SK-N-SH treated with all-trans-retinoic acid at 6 μM for 48 hours (cell line): ENCODE data around the gene SLC25A22.

Experiments
- ATAC-seq: fragments of 200-7000 bp; cut with Tn5 transposase; 3 replicates; pipeline ENCODE4 v1.9.1; 2020; ENCODE audit warnings: mild to moderate bottlenecking, moderate library complexity
- ARNTL ChIP-seq: fragments of 450-650 bp; formaldehyde crosslinking; IDR thresholded peaks from 2 replicates; pipeline ENCODE4 v1.5.0; 2020; ENCODE audit warnings: low read depth, mild to moderate bottlenecking, moderate library complexity, borderline replicate concordance
- CSRNP3 ChIP-seq: fragments of 250-450 bp; sonication (Bioruptor Pico); IDR thresholded peaks from 2 replicates; pipeline ENCODE4 v1.5.1; 2021; ENCODE audit warnings: mild to moderate bottlenecking, moderate library complexity
- ESRRG ChIP-seq: fragments of 250-450 bp; sonication (Bioruptor Pico); IDR thresholded peaks from 2 replicates; pipeline ENCODE4 v1.6.1; 2021; ENCODE audit warnings: mild to moderate bottlenecking
- GLIS3 ChIP-seq: fragments of 250-450 bp; sonication (Bioruptor Pico); IDR thresholded peaks from 2 replicates; pipeline ENCODE4 v1.5.0; 2020; ENCODE audit warnings: mild to moderate bottlenecking, moderate library complexity
- ISL1 ChIP-seq: fragments of 250-450 bp; sonication (Bioruptor Pico); IDR thresholded peaks from 2 replicates; pipeline ENCODE4 v2.1.2; 2022; ENCODE audit warnings: mild to moderate bottlenecking, moderate library complexity
- POU6F1 ChIP-seq: fragments of 250-450 bp; sonication (Bioruptor Pico); IDR thresholded peaks from 2 replicates; pipeline ENCODE4 v1.8.0; 2021; ENCODE audit warnings: low read depth, mild to moderate bottlenecking, moderate library complexity, borderline replicate concordance
- RARB ChIP-seq: fragments of 250-450 bp; sonication (Bioruptor Pico); IDR thresholded peaks from 2 replicates; pipeline ENCODE4 v1.8.0; 2021; ENCODE audit warnings: mild to moderate bottlenecking, moderate library complexity
- SNAI2 ChIP-seq: fragments of 250-450 bp; sonication (Bioruptor Pico); IDR thresholded peaks from 2 replicates; pipeline ENCODE4 v1.5.0; 2020; ENCODE audit warnings: mild to moderate bottlenecking, moderate library complexity
- TCF4 ChIP-seq: fragments of 250-450 bp; sonication (Bioruptor Pico); IDR thresholded peaks from 2 replicates; pipeline ENCODE4 v1.8.0; 2021; ENCODE audit warnings: mild to moderate bottlenecking, moderate library complexity, borderline replicate concordance
- TSHZ2 ChIP-seq: fragments of 250-450 bp; sonication (Bioruptor Pico); IDR thresholded peaks from 2 replicates; pipeline ENCODE4 v1.5.0; 2020; ENCODE audit warnings: mild to moderate bottlenecking, moderate library complexity
- ZC3H10 ChIP-seq: fragments of 250-450 bp; sonication (Bioruptor Pico); IDR thresholded peaks from 2 replicates; pipeline ENCODE4 v1.5.1; 2021; ENCODE audit warnings: mild to moderate bottlenecking, moderate library complexity
- ZFP30 ChIP-seq: fragments of 450-650 bp; formaldehyde crosslinking; IDR thresholded peaks from 2 replicates; pipeline ENCODE4 v1.5.0; 2022; ENCODE audit warnings: mild to moderate bottlenecking, moderate library complexity
- ZNF565 ChIP-seq: fragments of 450-650 bp; formaldehyde crosslinking; conservative IDR thresholded peaks from 2 replicates; pipeline ENCODE4 v1.5.0; 2020; ENCODE audit warnings: low read depth, mild to moderate bottlenecking, moderate library complexity
- ZNF70 ChIP-seq: fragments of 450-650 bp; formaldehyde crosslinking; IDR thresholded peaks from 2 replicates; pipeline ENCODE4 v1.5.0; 2020; ENCODE audit warnings: mild to moderate bottlenecking, moderate library complexity
- ZNF8 ChIP-seq: fragments of 450-650 bp; formaldehyde crosslinking; IDR thresholded peaks from 2 replicates; pipeline ENCODE4 v1.5.0; 2020; ENCODE audit warnings: mild to moderate bottlenecking, moderate library complexity
- TF ChIP-seq, protein P1 (sequence below): fragments of 250-450 bp; sonication (Bioruptor Pico); IDR thresholded peaks from 2 replicates; pipeline ENCODE4 v1.5.1; 2020; ENCODE audit warnings: low read depth, mild to moderate bottlenecking, moderate library complexity
- TF ChIP-seq, protein P2 (sequence below): fragments of 250-450 bp; sonication (Bioruptor Pico); IDR thresholded peaks from 2 replicates; pipeline ENCODE4 v1.8.0; 2020; ENCODE audit warnings: mild to moderate bottlenecking, moderate library complexity, borderline replicate concordance

SLC25A22 gene

DNA sequence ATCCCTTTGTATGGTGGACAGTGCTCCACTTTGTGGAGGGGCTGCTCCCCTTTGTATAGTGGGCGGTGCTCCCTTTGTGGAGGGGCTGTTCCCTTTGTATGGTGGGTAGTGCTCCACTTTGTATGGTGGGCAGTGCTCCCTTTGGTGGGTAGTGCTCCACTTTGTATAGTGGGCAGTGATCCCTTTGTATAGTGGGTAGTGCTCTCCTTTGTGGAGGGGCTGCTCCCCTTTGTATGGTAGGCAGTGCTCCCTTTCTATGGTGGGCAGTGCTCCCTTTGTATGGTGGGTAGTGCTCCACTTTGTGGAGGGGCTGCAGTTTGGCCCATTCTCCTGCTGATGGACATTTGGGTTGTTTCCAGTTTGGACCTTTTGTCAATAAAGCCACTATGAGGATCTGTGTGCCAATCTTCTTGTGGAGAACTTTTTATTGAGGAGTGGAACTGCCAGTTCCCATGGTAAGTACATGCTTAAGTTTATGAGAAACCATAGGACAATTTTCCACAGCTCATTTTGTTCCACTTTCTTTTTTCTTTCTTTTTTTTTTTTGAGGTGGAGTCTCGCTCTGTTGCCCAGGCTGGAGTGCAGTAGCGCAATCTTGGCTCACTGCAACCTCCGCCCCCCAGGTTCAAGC is 55.4 kb downstream of the SLC25A22 start:
- TF ChIP-seq ZNF70 (CRISPR knock-in tag) (no peak), ZNF8 (no peak), TCF4 (CRISPR knock-in tag) (no peak), TSHZ2 (CRISPR knock-in tag) (no peak), POU6F1 (no peak), ZC3H10 (CRISPR knock-in tag) (no peak), RARB (CRISPR knock-in tag) (no peak), ARNTL (CRISPR knock-in tag) (no peak), ISL1 (no peak), GLIS3 (CRISPR knock-in tag) (no peak), ESRRG (CRISPR knock-in tag) (no peak), ZFP30 (CRISPR knock-in tag) (no peak), ZNF565 (no peak), CSRNP3 (CRISPR knock-in tag) (no peak)
- TF ChIP-seq, protein P1, sequence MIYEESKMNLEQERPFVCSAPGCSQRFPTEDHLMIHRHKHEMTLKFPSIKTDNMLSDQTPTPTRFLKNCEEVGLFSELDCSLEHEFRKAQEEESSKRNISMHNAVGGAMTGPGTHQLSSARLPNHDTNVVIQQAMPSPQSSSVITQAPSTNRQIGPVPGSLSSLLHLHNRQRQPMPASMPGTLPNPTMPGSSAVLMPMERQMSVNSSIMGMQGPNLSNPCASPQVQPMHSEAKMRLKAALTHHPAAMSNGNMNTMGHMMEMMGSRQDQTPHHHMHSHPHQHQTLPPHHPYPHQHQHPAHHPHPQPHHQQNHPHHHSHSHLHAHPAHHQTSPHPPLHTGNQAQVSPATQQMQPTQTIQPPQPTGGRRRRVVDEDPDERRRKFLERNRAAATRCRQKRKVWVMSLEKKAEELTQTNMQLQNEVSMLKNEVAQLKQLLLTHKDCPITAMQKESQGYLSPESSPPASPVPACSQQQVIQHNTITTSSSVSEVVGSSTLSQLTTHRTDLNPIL (CRISPR knock-in tag), result no peak
- TF ChIP-seq, all 23 proteins: peak for 0

DNA sequence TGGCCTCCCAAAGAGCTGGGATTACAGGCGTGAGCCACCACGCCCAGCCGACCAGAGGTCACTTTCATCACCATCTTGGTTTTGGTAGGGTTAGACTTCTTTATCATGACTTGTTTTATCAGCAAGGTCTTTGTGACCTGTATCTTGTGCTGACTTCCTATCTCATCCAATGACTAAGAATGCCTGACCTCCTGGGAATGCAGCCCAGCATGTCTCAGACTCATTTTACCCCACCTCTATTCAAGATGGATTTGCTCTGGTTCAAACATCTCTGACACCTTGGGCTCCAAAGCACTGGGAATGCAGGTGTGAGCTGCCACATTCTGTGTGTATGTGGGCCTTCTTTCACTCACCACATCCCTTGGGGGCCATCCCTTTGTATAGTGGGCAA is 55.9 kb downstream of the SLC25A22 start:
- TF ChIP-seq TCF4 (CRISPR knock-in tag) (no peak), GLIS3 (CRISPR knock-in tag) (no peak), SNAI2 (CRISPR knock-in tag) (no peak), ZNF8 (no peak), ZC3H10 (CRISPR knock-in tag) (no peak)
- TF ChIP-seq, protein P1 (CRISPR knock-in tag), result no peak
- TF ChIP-seq, protein P2, sequence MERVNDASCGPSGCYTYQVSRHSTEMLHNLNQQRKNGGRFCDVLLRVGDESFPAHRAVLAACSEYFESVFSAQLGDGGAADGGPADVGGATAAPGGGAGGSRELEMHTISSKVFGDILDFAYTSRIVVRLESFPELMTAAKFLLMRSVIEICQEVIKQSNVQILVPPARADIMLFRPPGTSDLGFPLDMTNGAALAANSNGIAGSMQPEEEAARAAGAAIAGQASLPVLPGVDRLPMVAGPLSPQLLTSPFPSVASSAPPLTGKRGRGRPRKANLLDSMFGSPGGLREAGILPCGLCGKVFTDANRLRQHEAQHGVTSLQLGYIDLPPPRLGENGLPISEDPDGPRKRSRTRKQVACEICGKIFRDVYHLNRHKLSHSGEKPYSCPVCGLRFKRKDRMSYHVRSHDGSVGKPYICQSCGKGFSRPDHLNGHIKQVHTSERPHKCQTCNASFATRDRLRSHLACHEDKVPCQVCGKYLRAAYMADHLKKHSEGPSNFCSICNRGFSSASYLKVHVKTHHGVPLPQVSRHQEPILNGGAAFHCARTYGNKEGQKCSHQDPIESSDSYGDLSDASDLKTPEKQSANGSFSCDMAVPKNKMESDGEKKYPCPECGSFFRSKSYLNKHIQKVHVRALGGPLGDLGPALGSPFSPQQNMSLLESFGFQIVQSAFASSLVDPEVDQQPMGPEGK (CRISPR knock-in tag), result no peak
- ATAC-seq, result no peak

More for the DNA sequence above, 55.4 kb downstream of the SLC25A22 start:
- ATAC-seq, result no peak
